Smooth muscle cell (in vitro differentiated cells): ENCODE data around the gene CSF1R. TPM values are rescaled to one million over a fixed set of nuclear protein-coding genes. Genes with fewer than 3 reads are reported as not detected.

Experiments used
- DNase-seq: peaks from one replicate; lab custom pipeline; 2025; ENCODE audit not compliant: unreplicated experiment; lab: John Stamatoyannopoulos, UW
- H2AFZ ChIP-seq: fragments of 200-600 bp; sonication (generic); 2 replicates; pipeline ENCODE4 v1.6.0; 2016; ENCODE audit warnings: antibody characterized with exemption, low read depth, mild to moderate bottlenecking
- H3F3A ChIP-seq: fragments of 200-600 bp; sonication (generic); 2 replicates; pipeline ENCODE4 v1.6.0; 2017; ENCODE audit warnings: antibody characterized with exemption, low read depth
- H3K27ac ChIP-seq: fragments of 200-600 bp; sonication (generic); 2 replicates; pipeline ENCODE4 v1.5.1; 2016; ENCODE audit warnings: low read depth, mild to moderate bottlenecking
- H3K27me3 ChIP-seq: fragments of 200-600 bp; sonication (generic); 2 replicates; pipeline ENCODE4 v1.6.1; 2016; ENCODE audit warnings: low read depth, mild to moderate bottlenecking
- H3K36me3 ChIP-seq: fragments of 200-600 bp; sonication (generic); 2 replicates; pipeline ENCODE4 v1.5.1; 2016; ENCODE audit warnings: low read depth
- H3K4me1 ChIP-seq: fragments of 200-600 bp; sonication (generic); 2 replicates; pipeline ENCODE4 v1.5.1; 2016; ENCODE audit warnings: low read depth
- H3K4me2 ChIP-seq: fragments of 200-600 bp; sonication (generic); 2 replicates; pipeline ENCODE4 v1.6.0; 2016; ENCODE audit warnings: mild to moderate bottlenecking
- H3K4me3 ChIP-seq: fragments of 200-600 bp; sonication (generic); 2 replicates; pipeline ENCODE4 v1.5.1; 2016; ENCODE audit warnings: mild to moderate bottlenecking
- H3K79me2 ChIP-seq: fragments of 200-600 bp; sonication (generic); 2 replicates; pipeline ENCODE4 v1.6.0; 2016; ENCODE audit warnings: low read depth, mild to moderate bottlenecking
- H3K9ac ChIP-seq: fragments of 200-600 bp; sonication (generic); 2 replicates; pipeline ENCODE4 v1.6.0; 2016; ENCODE audit warnings: low read depth
- H3K9me3 ChIP-seq: fragments of 200-600 bp; sonication (generic); replicated peaks from 2 replicates; pipeline ENCODE4 v1.5.1; 2016; ENCODE audit warnings: low read depth
- H4K20me1 ChIP-seq: fragments of 200-600 bp; sonication (generic); 2 replicates; pipeline ENCODE4 v1.6.0; 2016; ENCODE audit warnings: low read depth
- WGBS: methylation state at CpG from one replicate; pipeline ENCODE4 v1.1.7; 2016; ENCODE audit warnings: low lambda C conversion rate; 5-methylcytosine and 5-hydroxymethylcytosine counted together
- polyA plus RNA-seq: library from polyadenylated mRNA; unstranded; fragments of >200 nt; fragmentation: Nextera tagmentation; extraction: Ambion mirVana; gene quantifications from 2 replicates; pipeline ENCODE4 v1.2.1, GENCODE V29; 2016
- total RNA-seq: library from RNA; depleted of rRNA; stranded (reverse); fragments of >200 nt; gene quantifications from 2 replicates; pipeline ENCODE4 v1.2.3, GENCODE V29; 2014
- TF ChIP-seq, protein P1 (sequence below): fragments of 200-600 bp; sonication (generic); IDR thresholded peaks from 2 replicates; pipeline ENCODE4 v1.5.1; 2017; ENCODE audit warnings: borderline replicate concordance, mild to moderate bottlenecking, antibody characterized with exemption; ENCODE audit not compliant: insufficient read depth, poor library complexity, severe bottlenecking

CSF1R gene
- total and polyA plus RNA-seq, 2 experiments from 2014 or later = 2.2 to 3.9 TPM

- no peak overlapping the region for H2AFZ ChIP-seq
- H3K27me3 ChIP-seq = no peaks in the 10 kb centered on the region
- DNase-seq = no peak
- H3K36me3 ChIP-seq = peaks cover 60% of the 10 kb centered on the region
- H3K9ac ChIP-seq = no peak overlapping the region
- no peak overlapping the region for H3K4me2 ChIP-seq
- H3K79me2 ChIP-seq = peaks cover 12% of the 10 kb centered on the region
- H3K4me1 ChIP-seq = no peaks in the 10 kb centered on the region
- H3F3A ChIP-seq = peaks cover 10% of the 10 kb centered on the region
- H3K27ac ChIP-seq = peak overlapping the region; percentile 41
- H3K9me3 ChIP-seq = no peaks in the 10 kb centered on the region
- H3K4me3 ChIP-seq = no peak overlapping the region
- peaks cover 9% of the 10 kb centered on the region for H4K20me1 ChIP-seq
- TF ChIP-seq, protein P1, sequence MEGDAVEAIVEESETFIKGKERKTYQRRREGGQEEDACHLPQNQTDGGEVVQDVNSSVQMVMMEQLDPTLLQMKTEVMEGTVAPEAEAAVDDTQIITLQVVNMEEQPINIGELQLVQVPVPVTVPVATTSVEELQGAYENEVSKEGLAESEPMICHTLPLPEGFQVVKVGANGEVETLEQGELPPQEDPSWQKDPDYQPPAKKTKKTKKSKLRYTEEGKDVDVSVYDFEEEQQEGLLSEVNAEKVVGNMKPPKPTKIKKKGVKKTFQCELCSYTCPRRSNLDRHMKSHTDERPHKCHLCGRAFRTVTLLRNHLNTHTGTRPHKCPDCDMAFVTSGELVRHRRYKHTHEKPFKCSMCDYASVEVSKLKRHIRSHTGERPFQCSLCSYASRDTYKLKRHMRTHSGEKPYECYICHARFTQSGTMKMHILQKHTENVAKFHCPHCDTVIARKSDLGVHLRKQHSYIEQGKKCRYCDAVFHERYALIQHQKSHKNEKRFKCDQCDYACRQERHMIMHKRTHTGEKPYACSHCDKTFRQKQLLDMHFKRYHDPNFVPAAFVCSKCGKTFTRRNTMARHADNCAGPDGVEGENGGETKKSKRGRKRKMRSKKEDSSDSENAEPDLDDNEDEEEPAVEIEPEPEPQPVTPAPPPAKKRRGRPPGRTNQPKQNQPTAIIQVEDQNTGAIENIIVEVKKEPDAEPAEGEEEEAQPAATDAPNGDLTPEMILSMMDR = no peak
- WGBS = 81% methylated on average over 6 of the region's 6 CpGs
Observed at GRCh38 chr5:150017226-150018005, 68.9 kb downstream of the CSF1R start.

GRCh38 chr5:150016537-150016936 is 69.8 kb downstream of the CSF1R start:
- Histone ChIP-seq H3K27me3 (no peaks in the 10 kb centered on the region), H3K9ac (no peak overlapping the region), H3F3A (peaks cover 10% of the 10 kb centered on the region), H3K4me2 (no peak overlapping the region), H2AFZ (no peak overlapping the region), H3K4me1 (no peaks in the 10 kb centered on the region), H3K27ac (no peak overlapping the region), H3K79me2 (peaks cover 15% of the 10 kb centered on the region), H3K36me3 (peaks cover 66% of the 10 kb centered on the region), H4K20me1 (peaks cover 14% of the 10 kb centered on the region), H3K9me3 (no peaks in the 10 kb centered on the region), H3K4me3 (no peak overlapping the region)
- no peak for DNase-seq
- TF ChIP-seq, protein P1 = no peak

DNA sequence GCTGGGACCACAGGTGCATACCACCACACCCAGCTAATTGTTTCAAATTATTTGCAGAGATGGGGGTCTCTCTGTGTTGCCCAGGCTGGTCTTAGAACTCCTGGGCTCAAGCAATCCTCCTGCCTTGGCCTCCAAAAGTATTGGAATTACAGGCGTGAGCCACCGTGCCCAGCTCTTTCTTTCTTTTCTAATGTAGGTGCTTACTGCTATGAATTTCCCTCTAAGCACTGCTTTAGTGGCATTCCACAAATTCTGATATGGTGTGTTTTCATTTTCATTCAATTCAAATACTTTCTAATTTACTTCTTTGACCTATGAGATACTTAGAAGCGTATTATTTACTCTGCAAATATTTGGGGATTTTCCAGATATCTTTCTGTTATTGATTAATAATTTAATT is 70.9 kb downstream of the CSF1R start:
- no peak overlapping the region for H3K4me2 ChIP-seq
- peaks cover 22% of the 10 kb centered on the region for H4K20me1 ChIP-seq
- TF ChIP-seq, protein P1 = no peak
- H3F3A ChIP-seq = peaks cover 11% of the 10 kb centered on the region
- 100% methylated on average over 3 of the region's 3 CpGs for WGBS
- peaks cover 65% of the 10 kb centered on the region for H3K36me3 ChIP-seq
- DNase-seq = no peak
- H2AFZ ChIP-seq = no peak overlapping the region
- no peak overlapping the region for H3K27ac ChIP-seq
- peaks cover 15% of the 10 kb centered on the region for H3K79me2 ChIP-seq
- no peaks in the 10 kb centered on the region for H3K4me1 ChIP-seq
- no peaks in the 10 kb centered on the region for H3K27me3 ChIP-seq
- H3K4me3 ChIP-seq = no peak overlapping the region
- H3K9ac ChIP-seq = no peak overlapping the region
- H3K9me3 ChIP-seq = no peaks in the 10 kb centered on the region

GRCh38 chr5:150014456-150014855 is 71.9 kb downstream of the CSF1R start:
- H3K79me2 ChIP-seq = peaks cover 15% of the 10 kb centered on the region
- H3K27me3 ChIP-seq = no peaks in the 10 kb centered on the region
- no peak for DNase-seq
- peaks cover 9% of the 10 kb centered on the region for H3F3A ChIP-seq
- no peak overlapping the region for H2AFZ ChIP-seq
- no peak overlapping the region for H3K4me2 ChIP-seq
- no peak overlapping the region for H3K4me3 ChIP-seq
- H4K20me1 ChIP-seq = peaks cover 31% of the 10 kb centered on the region
- H3K36me3 ChIP-seq = peaks cover 55% of the 10 kb centered on the region
- H3K27ac ChIP-seq = no peak overlapping the region
- TF ChIP-seq, protein P1 = no peak
- WGBS = 96% methylated on average over 3 of the region's 3 CpGs
- no peak overlapping the region for H3K9ac ChIP-seq
- H3K4me1 ChIP-seq = no peaks in the 10 kb centered on the region
- no peaks in the 10 kb centered on the region for H3K9me3 ChIP-seq
